ENCODE measurements around the gene ASAP2.

ASAP2 gene

DNA sequence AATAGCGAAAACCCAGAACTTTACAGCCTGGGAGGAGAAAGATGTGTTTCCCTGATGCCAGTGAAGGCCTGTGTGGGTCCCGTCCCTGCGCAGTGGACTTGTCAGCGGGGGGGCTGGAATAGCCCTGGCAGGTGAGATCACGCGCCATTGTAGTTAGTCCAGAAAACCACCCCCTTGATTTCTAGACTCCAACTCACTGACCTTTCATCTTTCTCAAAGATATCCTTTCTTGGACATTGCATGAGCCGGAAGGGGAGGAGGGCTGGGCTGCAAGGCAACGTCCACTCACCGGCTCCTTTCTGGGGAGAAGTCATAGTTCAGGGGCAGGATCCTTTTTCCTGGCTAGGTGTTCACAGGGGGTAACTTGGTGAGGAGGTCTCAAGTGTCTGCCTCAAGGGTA is 22.3 kb upstream of the ASAP2 start:
- DNase-seq, result no peak

DNA sequence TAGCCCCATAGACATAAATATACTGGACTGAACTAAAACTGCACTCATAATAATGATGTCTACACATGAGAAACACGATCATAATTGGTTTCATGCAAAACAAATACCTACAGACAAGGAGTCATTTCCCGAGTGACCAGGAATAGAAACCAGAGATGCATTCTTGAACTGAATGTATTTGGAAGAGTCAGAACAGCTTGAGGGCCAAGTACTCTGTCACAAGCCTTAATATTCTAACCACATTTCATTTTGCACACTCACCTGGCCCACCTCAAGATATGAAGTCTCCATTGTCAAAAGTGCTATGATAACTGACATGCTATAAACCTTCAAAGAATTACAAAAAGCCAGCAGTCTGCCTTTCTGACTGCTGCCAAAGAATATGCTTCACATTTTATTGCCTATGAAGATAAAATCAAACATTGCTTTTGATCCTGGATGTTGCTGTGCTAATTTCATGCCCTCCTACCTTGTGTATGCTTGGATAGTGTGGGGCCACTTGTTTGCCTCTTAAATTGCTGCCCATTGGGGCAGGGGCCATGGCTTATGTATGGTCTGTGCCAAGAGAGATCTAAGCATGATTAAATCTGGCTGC is 18.9 kb upstream of the ASAP2 start:
- no peak for DNase-seq

DNA sequence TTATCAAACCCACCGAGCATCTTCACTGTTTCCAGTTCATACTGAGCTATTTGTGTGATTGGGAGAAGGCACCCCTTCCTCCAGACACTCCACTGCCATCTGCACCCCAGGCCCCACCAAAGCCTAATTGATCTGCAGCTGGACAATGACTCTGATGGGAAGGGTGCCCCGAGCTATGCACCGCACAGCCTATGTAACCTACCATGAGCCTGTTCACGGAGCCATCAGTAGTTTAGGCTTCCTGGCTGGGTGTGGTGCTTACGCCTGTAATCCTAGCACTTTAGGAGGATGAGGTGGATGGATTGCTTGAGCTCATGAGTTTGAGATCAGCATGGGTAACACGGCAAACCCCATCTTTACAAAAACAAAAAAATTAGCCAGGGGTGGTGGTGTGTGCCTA is 17.8 kb upstream of the ASAP2 start:
- DNase-seq, result no peak

DNA sequence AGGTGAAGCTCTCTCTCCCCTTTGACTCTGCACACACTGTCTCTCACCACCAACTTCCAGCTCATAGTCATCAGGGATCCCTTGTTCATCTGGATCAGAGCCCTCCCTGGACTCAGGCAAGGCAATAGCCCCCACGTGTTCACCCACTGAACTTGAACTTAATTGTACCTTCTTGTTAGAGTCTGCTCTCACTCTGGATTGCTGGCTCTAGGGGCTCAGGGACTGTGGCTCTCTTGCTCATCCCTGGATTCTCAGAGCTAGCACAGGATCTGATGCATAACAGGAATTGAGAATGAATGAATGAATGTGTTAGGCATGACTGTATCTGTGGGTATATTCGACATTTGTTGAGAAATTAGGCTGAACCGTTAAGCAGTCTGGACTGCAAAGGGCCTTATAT is 16.7 kb upstream of the ASAP2 start:
- no peak for DNase-seq

DNA sequence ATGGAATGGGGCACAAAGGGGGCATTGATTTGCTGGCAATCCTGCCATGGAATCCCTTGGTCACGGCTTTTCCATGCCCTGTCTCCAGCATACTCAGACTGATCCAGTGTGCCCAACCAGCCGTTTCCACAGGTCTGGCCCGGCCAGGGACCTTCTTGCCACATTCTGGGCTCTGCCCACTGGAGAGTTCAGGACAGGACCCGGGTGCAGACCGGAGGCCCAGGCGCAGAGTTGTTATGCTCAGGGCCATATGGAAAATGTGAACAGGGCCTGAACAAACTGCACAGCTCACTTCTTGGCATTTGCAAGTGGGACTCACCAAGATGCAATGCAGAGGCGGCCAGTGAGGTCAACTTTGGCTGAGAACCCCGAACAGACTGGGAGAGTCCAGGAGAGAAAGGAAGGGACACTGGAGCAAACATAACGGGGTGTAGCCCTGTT is 15.6 kb upstream of the ASAP2 start:
- no peak for DNase-seq

DNA sequence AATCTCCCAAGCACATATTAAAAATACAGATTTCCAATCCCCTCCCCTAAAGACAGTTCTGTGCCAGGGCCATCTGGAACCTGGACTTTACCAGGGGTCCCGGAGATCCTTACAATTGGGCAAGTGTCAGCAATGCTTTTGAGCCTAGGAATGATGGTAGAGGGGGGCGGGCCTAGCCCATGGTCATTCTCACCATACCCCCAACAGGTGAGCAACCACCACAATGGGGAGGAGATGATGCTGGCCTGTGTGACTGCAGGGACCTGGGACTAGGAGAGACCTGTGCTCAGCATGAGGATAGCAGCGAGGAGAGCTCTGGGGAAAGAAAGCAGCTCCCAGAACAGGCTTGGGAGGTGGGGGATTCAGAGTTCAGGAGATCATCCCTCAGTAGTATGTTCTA is 13.9 kb upstream of the ASAP2 start:
- DNase-seq, result no peak

DNA sequence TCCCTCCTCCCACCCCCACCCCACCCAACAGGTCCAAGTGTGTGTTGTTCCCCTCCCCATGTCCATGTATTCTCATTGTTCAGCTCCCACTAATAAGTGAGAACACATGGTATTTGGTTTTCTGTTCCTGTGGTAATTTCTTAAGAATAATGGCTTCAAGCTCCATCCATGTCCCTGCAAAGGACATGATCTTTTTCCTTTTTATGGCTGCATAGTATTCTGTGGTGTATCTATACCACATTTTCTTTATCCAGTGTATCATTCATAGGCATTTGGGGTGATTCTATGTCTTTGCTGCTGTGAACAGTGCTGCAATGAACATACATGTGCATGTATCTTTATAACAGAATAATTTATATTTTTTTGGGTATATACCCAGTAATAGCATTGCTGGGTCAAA is 12.3 kb upstream of the ASAP2 start:
- DNase-seq, result no peak

DNA sequence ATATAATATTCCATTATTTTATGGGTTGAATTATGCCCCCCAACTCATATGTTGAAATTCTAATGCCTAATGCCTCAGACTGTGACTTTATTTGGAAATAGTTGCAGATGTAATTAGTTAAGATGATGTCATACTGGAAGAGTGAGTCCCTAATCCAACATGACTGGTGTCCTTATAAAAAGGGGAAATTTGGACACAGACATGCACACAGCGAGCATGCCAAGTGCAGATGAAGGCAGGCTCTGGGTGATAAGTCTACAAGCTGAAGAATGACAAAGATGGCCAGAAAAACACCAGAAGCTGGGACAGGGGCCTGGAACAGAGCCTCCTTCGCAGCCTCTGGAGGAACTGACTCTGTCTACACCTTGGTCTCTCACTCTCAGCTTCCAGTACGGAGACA is 10.0 kb upstream of the ASAP2 start:
- DNase-seq, result no peak

DNA sequence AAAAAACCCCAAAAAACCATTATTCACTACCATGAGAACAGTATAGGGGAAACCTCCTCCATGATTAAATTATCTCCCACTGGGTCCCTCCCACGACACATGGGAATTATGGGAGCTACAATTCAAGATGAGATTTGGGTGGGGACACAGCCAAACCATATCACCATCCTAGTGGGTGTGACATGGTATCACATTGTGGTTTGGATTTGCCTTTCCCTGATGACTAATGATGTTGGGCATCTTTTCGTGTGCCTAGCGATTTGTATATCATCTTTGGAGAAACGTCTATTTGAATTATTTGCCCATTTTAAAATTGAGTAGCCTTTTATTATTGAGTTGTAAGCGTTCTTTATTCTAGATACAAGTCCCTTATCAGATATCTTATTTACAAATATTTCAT is 8.7 kb upstream of the ASAP2 start:
- no peak for DNase-seq

DNA sequence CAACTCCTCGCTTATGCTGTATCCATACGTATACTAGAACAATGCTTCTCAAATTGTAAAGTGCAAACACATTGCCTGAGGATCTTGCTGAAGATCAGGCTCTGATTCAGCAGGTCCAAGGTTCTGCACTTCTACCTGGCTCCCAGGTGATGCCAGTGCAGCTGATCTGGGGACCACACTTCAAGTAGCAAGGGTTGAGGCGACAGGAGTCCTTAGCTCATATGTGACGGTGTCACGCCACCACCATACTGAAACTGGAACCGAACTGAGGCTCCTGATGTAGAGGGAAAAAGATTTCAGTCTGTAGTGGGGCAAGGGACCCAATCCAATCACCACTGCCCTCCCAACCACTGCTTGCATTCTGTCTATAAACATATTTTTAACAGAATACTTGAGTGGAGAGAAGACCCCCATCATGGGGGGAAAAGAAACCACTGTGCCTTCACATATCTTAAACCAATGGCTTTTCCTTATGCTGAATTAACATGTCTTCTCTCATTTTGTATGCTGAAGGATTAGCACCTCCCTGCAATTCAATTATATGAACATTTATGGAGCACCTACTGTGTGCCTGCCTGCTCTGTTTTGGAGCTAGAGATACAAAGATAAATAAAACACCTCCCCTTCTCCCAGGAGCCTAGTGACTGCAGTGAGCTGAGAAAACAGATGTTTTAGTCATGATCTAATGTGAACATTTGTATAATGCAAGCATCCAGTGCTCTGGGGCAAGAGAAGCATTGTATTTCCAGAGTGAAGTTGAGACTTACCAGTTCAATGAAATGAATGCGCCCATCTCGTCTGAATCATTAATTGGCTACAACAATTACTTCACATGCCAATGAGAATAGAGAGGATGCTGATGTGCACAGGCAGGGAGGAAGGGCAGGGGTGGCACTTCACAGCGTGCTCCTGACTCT is 6.6 kb upstream of the ASAP2 start:
- no peak for DNase-seq

DNA sequence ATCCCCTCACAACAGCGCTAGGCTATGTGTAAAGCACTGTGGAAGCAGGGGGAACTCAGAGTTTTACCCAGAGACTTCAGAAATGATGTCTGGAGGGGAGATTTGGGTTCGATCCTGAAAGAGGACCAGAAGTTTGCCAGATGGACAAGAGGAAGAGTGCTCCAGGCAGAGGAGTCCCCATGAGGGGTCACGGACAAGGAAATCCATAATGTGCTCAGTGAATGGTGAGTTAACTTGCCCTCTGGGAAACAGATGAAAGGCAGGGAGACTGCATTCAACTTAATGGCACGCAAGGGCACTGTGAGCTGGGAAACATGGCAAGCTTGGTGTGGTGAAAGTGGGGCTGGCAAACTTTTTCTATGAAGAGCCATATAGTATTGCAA is 6.0 kb upstream of the ASAP2 start:
- DNase-seq, result no peak

DNA sequence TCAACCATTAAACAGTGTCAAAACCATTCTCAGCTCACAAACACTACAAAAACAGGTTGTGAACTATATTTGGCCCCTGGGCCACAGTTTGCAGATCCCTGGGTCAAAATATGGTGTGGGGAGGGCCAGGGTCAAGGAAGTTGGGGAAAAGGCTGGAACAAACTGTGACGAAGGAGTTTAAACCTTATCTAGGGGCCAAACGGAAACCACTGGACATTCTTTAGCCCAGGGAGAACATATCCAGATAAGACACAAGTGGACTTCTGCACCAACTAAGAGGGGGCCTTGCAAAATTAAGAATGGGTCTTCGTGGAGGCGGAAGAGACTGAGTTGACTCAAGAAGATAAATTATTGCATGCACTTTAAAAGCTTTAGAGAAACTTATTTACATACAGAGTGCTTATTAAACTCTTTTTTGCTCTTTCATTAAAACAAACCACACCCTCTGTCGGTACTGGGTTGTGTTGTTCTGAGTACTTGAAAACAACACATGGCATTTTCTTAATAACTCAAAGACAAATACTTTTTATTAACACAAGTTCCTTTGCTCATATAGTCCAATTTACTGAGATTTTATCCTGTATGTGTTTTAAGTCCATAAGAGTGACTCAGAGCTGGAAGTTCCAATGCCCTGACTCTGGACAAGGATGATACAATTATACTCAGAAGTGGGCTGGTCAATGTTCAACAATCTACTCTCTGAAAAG is 5.3 kb upstream of the ASAP2 start:
- DNase-seq, result no peak

DNA sequence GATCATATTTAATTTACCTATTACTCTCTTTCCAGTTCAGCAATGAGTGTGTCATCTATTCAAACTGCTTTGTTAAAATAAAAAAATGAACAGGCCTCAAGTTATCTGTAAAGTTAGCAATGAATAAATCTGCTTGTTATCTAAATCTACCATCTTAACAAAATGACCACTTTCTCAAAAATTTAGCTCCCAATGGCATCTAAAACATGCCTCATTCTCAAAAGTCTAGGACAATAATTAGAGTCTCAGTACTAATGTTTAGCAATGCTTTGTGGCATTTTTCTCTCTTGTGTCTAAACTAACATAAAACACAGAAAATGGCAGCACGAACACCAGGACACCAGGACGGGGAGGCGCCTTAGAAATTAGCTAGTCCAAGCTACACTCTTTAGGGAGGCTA is 3.6 kb upstream of the ASAP2 start:
- no peak for DNase-seq

DNA sequence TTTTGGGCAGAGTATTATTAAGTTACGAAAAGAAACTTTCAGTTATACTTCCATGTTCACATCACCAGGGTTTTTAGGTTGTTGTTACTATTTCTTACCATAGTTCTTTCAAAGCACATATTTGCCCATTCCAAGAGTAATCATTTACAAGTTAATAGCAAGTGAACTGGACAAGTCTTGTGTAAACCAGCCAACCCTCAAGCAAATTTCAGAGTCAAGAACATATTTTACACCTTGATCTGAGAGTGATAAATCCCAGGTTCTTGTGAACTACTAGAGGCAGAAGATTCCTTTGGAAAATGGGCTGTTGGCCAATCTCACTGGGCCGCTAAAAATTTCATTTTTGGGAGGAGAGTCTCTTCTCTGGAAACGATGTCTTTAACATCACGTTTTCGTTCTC is 2.7 kb upstream of the ASAP2 start:
- no peak for DNase-seq

DNA sequence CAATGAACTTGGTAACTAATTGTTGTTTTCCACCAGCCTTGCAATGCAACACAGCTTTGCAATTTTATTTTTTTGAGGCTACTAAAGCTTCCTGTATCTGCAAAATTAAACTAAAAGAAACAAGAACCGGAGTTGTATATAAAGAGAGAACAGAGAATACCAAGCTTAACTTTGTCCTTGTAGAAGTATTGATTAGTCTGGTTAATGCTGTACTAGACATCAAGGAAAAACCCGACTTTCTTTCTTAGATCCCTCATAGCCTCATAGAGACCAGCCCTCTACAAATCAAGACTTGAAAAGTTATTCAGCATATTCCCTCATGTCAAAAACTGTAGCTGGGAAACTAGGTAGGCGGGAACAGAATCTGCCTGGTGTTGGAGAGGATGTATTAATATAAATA is 1.7 kb upstream of the ASAP2 start:
- DNase-seq, result no peak

DNA sequence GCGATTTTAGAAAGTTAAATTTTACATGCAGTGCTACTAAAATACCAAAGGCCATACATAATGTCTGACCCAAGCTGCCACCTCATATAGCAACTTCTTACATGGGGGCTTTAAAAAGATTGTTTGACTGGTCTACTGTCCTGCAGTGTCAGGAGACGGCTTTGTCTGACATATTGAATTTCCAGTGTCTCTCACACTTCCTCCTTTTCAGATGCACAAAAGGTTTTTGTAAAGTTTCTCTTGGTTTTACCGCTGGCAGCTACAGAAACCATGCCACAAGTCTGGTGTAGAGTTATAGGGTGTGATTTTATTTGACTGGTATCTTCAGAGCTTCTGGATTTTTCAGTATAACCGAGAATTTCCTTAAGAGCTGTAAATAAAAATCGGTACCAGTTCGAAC is 1.1 kb upstream of the ASAP2 start:
- no peak for DNase-seq

DNA sequence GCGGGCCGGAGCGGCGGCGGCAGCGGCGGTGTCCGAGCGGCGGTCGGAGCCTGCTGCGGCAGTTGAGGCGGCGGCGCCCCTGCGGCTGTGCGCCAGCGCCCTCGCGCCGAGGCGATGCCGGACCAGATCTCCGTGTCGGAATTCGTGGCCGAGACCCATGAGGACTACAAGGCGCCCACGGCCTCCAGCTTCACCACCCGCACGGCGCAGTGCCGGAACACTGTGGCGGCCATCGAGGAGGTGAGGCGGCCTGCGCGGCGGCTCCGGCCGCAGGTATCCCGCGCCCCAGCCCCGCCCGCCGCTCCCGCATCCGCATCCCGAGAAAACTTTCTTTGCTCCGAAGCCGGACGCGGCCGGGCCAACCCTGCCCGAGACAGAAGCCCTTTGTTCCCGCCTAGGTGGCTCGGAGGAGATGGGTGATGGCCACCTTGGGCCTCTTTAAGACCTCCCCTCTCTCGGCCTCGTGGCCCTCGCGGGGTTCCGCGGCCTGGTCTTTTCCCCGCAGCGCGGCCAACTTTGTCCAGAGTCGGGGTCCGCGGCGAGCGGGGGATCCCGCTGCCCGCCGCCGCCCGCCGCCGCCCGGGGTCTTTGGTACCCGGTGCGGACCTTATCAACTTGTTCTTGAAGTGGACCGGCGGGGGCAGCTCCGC is 504 bp downstream of the ASAP2 start:
- DNase-seq, result no peak

DNA sequence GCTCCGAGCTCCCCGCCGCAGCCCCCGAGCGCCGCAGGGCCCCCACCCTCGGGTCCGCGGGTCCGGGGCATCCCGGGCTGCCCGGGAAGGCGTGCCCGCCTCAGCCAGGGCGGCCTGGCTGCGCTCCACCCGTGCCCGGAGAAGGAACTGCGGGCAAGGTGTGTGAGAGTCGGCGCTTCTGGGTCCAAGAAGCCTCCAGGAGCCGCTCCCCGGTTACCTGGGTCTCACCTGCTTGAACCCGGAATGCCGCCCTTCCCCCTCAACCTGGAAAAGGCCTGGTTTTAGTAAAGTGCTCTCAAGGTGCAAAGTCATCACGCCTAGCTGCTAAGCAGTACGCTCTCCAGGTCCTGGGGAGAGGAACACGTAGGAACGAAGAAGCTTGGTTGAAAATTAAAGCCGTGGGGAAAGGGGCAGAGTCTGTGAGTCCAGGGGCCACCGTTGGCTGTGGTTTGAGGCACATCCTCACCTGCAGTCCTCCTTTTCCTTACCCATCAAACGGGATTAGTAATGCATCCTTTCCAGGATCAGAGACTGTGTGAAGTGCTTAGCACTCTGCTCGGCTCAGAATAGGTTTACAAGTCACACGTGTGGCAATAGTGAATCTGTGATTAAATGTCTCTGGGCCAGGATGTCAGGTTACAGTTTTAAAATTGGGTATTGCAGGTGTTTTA is 1.2 kb downstream of the ASAP2 start:
- peak; percentile 53 for DNase-seq

DNA sequence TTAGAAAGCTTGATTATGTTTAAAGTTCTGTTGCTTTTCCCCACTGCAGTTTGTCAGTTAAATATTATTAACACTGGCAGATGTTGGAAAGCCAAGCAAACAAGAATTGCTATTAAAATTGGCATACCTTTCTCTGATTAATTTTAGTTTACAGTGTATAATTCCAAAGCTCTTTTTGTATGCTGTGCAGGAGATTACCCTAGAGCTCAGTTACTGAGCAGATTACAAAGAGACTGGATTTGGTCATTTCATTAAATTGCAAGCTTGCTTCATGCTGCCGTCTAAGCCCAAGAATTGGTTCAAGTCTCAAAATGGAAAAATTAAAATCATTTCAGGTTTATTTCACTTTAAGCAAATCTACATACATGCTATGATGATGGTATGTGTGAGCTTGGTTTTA is 2.3 kb downstream of the ASAP2 start:
- no peak for DNase-seq

DNA sequence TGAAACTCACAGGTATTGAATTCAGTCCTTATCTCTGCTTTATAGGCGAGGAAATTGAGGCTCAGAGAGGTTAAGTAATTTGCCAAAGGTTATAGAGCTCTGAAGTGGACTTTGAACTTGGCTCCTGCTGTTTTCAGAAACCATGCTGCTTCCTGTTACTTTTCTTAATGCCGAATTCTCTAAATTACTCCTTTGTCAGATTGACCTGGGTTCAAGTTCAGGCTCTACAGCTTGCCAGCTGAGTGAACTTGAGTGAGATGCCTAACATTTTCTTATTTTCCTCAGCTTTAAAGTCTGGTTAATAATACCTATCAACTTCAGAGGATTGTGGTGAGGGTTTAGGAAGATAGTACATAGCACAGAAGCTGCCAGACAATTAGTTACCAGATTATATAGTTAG is 3.4 kb downstream of the ASAP2 start:
- DNase-seq, result no peak

DNA sequence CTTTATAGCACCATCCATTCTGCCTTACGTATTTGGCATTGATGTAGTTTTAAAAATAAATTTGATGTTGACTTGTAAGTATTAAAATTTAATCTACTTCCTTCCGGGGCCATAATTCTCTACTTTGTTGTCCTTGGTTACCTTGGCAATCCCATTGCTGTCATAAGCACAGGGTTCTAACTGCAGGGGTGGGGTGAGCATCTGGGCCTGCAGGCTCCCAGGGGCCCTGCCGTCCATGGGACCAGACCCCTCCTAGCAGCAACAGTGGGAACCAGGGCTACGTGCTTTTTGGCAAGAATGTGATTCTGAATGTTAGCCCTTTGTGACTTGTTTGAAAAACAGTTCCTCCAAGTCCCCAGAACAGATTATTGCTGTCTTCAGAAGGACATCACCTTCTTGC is 4.9 kb downstream of the ASAP2 start:
- no peak for DNase-seq

DNA sequence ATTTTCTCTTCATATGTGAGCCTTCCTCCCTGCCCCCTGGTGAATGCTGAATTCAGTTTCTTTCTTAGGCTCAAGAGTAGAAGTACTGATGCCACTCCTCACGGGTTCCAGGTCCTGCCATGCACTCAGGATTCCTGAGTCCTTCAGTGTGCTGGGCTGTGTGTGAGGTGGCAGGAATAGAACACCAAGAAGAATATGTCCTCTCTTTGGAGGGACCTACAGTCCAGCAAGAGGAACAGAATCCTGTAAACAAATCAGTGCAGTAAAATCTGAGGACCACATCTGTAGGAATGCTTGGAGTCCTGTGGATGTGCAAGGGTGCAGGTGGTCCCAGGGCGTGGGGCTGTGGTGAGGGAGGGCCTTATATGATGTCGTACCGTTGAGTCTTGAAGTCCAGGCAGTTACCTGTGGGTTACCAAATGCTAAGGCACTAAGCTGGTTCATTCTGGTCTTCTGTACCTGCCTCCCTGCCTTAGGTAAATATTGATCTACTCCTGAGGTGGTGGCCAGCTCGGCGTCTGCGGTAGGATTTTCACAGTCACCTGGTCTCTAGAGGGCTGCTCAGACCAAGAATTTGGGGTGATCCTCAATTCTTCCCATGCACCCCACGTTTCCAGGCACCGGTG is 5.5 kb downstream of the ASAP2 start:
- DNase-seq, result no peak

Measured in NCI-H2171 (cell line).